ENCODE results near the gene POLDIP2. TPM values are rescaled to one million over a fixed set of nuclear protein-coding genes. Genes with fewer than 3 reads are reported as not detected.

Gene POLDIP2
- total RNA-seq, 1 donor from 2014 or later = 45.9 TPM

DNA sequence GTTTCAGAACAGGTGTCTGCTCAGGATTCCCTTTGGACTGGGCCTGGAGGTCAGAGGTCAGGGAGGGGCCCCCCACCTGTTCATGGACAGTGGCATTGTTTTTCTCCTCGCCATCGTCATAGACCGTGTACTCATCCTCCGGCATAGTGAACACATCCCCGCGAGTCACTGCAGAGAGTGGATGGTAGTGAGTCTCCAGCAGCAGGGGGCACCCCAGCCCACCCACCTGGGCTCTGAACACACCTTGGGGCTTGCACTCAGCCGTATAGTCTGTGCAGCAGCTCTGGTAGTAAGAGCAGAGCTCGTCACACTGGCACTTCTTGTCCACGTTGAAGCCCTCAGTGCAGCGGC is 12.3 kb upstream of the POLDIP2 start:
- H3K4me1 ChIP-seq = peaks cover 17% of the 10 kb centered on the region
- intact Hi-C loops (cut with DNase I) = no loop called here
- no peaks in the 10 kb centered on the region for H3K27me3 ChIP-seq
- H3K9me3 ChIP-seq = no peaks in the 10 kb centered on the region
- no peak for DNase-seq (ENCODE audit: extremely low spot score in 2 of 2)
- H3K27ac ChIP-seq = no peak overlapping the region
- TF ChIP-seq POLR2A (IDR thresholded peaks at IDR 0.05) = no peak
- no peak for TF ChIP-seq CTCF (IDR thresholded peaks at IDR 0.05)
- H3K36me3 ChIP-seq = no peaks in the 10 kb centered on the region
- H3K4me3 ChIP-seq = no peak overlapping the region

DNA sequence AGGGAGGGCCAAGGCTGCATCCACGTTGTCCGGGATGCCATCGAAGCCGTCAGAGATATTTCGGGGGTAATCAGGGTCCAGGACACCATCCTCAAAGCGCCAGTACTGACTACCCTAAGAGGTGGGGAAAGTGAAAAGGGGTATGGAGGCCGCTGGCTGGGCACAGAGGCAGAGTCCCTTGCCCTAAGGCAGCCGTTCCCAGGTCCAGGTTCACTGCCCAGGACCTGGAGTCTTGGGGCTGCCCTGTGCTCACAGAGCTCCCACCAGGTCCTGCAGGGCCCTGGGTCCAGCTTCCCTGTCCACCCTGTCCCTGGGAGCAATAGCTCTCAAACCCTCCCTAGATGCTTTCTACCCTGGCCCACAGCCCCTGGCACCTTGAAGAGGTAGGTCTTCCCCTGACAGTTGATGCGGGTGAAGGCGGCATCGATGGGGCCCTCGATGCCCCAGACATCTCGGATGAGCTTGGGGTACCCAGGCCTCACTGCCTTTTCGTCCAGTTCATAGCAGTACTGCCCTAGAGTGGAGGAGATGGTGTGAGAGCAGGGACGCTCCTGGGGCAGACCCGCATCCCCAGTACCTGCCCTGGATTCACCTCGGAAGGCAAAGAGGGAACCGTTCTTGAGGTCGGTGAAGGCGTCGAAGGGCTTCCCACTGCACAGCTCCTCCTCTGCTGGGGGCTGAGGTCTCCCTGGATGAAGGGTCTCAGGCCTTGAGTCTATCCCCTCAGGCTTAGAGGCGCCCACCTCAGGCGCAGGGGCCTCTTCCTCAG is 11.8 kb upstream of the POLDIP2 start:
- Histone ChIP-seq H3K36me3 (no peaks in the 10 kb centered on the region), H3K27ac (no peak overlapping the region), H3K4me3 (no peak overlapping the region), H3K27me3 (no peaks in the 10 kb centered on the region), H3K4me1 (peaks cover 17% of the 10 kb centered on the region), H3K9me3 (no peaks in the 10 kb centered on the region)
- intact Hi-C loops (cut with DNase I) = no loop called here
- TF ChIP-seq POLR2A (IDR thresholded peaks at IDR 0.05) (no peak), CTCF (IDR thresholded peaks at IDR 0.05) (no peak), POLR2AphosphoS5 (IDR thresholded peaks at IDR 0.05; ENCODE audit: insufficient read depth in 1 of 2, low read depth in 1 of 2) (no peak)
- no peak for DNase-seq (ENCODE audit: extremely low spot score in 2 of 2)

- H3K4me1 ChIP-seq = peaks cover 13% of the 10 kb centered on the region
- H3K9me3 ChIP-seq = no peaks in the 10 kb centered on the region
- DNase-seq (ENCODE audit: extremely low spot score in 2 of 2) = no peak
- H3K36me3 ChIP-seq = peaks cover 0 to 6% of the 10 kb centered on the region in 2 donors
- no peaks in the 10 kb centered on the region for H3K27me3 ChIP-seq
- H3K27ac ChIP-seq = no peak overlapping the region
- TF ChIP-seq POLR2AphosphoS5 (IDR thresholded peaks at IDR 0.05; ENCODE audit: insufficient read depth in 1 of 2, low read depth in 1 of 2) (no peak), CTCF (IDR thresholded peaks at IDR 0.05) (no peak), POLR2A (IDR thresholded peaks at IDR 0.05) (no peak)
- no peak overlapping the region for H3K4me3 ChIP-seq
- intact Hi-C loops (cut with DNase I) = no loop called here
These were observed 11.0 kb upstream of the POLDIP2 start for GRCh38 chr17:28368306-28368831.

- H3K27ac ChIP-seq = no peak overlapping the region
- H3K27me3 ChIP-seq = no peaks in the 10 kb centered on the region
- DNase-seq (ENCODE audit: extremely low spot score in 2 of 2) = no peak
- H3K4me1 ChIP-seq = peaks cover 7% of the 10 kb centered on the region
- no peak for TF ChIP-seq CTCF (IDR thresholded peaks at IDR 0.05)
- no peak for TF ChIP-seq POLR2AphosphoS5 (IDR thresholded peaks at IDR 0.05; ENCODE audit: insufficient read depth in 1 of 2, low read depth in 1 of 2)
- TF ChIP-seq POLR2A (IDR thresholded peaks at IDR 0.05) = no peak
- peaks cover 0 to 12% of the 10 kb centered on the region in 2 donors for H3K36me3 ChIP-seq
- intact Hi-C loops (cut with DNase I) = no loop called here
- no peak overlapping the region for H3K4me3 ChIP-seq
- no peaks in the 10 kb centered on the region for H3K9me3 ChIP-seq
These were observed 10.4 kb upstream of the POLDIP2 start for GRCh38 chr17:28367641-28368305.

DNA sequence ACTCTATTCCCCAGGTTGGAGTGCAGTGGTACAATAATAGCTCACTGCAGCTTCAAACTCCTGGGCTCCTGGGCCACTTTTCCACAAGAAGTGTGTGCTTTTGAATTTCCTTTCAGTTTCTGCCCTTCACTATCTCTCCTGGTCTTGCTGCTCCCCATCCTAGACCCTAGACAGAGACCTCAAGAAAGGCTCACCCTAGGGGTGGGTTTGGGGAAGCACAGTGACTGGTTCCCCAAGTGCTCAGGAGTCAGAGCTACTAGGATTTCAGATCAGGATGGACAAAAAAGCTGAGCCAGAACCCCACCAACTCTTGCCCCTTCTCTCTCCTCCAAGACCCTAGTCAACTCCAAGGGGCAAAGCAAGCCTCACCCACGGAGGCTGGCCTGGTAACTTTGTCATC is 9.3 kb upstream of the POLDIP2 start:
- Histone ChIP-seq H3K36me3 (peaks cover 0 to 17% of the 10 kb centered on the region in 2 donors), H3K27me3 (no peaks in the 10 kb centered on the region), H3K4me1 (no peaks in the 10 kb centered on the region), H3K4me3 (no peak overlapping the region), H3K27ac (no peak overlapping the region), H3K9me3 (no peaks in the 10 kb centered on the region)
- TF ChIP-seq POLR2A (IDR thresholded peaks at IDR 0.05) (no peak), CTCF (IDR thresholded peaks at IDR 0.05) (no peak), POLR2AphosphoS5 (IDR thresholded peaks at IDR 0.05; ENCODE audit: insufficient read depth in 1 of 2, low read depth in 1 of 2) (no peak)
- intact Hi-C loops (cut with DNase I) = no loop called here
- DNase-seq (ENCODE audit: extremely low spot score in 2 of 2) = no peak

Measured in vagina (tissue), 2 donors.